ENCODE measurements around the gene NQO2.
"Not testable (repeated sequence)": the region's sequence is repeated elsewhere in the genome, so short reads cannot be mapped to it uniquely, and the experiment has no call there.

Gene NQO2

DNA sequence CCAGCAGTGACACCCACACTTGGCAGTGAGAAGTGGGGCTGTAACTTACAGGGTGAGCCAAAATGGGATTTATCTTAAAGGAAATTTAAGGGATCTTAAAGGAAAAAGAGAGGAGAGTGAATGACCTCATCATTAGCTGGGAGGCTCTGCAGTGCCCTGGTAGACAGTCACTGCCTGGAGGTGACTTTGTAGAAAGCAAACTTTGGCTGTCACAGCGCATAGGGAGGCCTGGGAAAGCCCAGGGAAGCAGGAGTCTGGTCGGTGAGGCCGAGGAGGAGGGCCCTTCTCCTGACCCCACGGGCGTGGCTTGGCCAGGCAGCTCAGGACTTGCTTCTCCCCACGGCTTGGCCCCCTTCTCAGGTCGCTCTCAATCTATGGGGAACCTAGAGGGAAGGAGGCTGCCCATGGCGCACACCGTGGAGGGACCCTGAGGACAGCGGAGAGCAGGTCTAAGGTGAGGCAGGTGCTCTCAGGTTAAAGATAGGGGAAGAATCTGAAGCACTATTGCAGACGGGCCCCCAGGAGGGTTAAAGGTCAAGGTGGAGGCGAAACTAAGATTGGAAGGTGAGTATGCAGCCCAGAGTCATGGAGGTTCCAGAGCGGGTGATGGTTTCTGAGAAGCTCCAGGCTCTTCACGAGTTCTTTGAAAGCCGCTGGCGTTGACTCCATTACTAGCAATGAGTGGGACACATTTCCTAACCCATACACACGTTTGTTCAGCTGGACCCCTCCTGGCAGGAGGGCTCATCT lies 53.0 kb downstream of the NQO2 start:
- Histone ChIP-seq H3K4me1 (ENCODE audit: control insufficient read depth, insufficient read depth, low read length) (peaks cover 26% of the 10 kb centered on the region), H3K27me3 (replicated peaks; ENCODE audit: control insufficient read depth, insufficient read depth, low read length) (no peaks in the 10 kb centered on the region), H3K4me3 (ENCODE audit: low read length) (peak overlapping the region; percentile 80), H3K9me3 (ENCODE audit: control insufficient read depth, low read length) (no peaks in the 10 kb centered on the region), H3K36me3 (ENCODE audit: control insufficient read depth, insufficient read depth, low read length, severe bottlenecking) (no peaks in the 10 kb centered on the region), H3K9ac (ENCODE audit: low read length) (peak overlapping the region; percentile 81)
- no peak for DNase-seq (ENCODE audit: low read depth)

DNA sequence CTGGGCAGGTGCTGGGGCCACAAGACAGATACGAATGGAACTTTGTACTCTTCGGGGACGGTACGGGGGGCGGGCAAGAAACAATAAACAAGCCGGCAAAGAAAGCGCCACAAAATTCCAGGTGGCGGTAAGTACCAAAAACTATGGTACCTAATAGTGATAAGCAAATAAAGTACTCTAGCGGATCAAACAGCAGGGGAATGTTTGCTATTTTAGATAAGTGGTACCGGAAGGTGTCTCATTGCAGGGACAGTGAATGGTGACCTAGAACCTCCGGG lies 53.5 kb downstream of the NQO2 start:
- Histone ChIP-seq H3K9ac (ENCODE audit: low read length) (peak overlapping the region; percentile 81), H3K9me3 (ENCODE audit: control insufficient read depth, low read length) (no peaks in the 10 kb centered on the region), H3K4me1 (ENCODE audit: control insufficient read depth, insufficient read depth, low read length) (peaks cover 27% of the 10 kb centered on the region), H3K4me3 (ENCODE audit: low read length) (peak overlapping the region; percentile 80), H3K27me3 (replicated peaks; ENCODE audit: control insufficient read depth, insufficient read depth, low read length) (no peaks in the 10 kb centered on the region), H3K36me3 (ENCODE audit: control insufficient read depth, insufficient read depth, low read length, severe bottlenecking) (no peaks in the 10 kb centered on the region)
- DNase-seq (ENCODE audit: low read depth) = no peak

DNA sequence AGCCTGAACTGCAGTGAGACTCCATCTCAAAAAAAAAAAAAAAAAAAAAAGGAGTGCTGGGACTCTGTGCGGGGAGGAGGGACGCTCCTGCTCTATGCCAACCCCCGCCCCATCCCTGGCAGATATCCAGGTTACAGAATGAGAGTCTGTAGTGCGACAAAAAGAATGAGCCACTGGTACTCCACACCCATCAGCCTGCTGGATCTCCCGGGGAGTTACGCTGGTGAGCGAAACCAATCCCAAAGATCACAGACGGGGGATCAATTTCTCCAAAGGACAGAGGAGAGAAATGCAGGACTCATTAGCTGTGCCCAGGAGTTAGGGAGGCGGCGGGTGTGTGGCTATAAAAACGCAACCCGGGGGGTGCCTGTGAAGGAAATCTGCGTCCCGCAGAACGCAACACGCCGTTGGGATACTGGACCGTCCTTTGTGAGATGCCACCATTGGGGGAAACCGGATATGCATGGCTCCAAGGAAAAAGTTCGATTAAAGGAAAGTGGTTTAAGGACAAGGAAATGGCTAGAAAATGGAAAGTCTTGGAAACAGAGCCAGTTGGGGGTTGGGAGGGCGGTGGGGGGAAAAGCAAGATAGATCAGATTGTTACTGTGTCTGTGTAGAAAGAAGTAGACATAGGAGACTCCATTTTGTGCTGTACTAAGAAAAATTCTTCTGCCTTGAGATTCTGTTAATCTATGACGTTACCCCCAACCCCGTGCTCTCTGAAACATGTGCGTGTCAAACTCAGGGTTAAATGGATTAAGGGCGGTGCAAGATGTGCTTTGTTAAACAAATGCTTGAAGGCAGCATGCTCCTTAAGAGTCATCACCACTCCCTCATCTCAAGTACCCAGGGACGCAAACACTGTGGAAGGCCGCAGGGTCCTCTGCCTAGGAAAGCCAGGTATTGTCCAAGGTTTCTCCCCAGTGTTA lies 54.8 kb downstream of the NQO2 start:
- not testable (repeated sequence) for H3K9me3 ChIP-seq (ENCODE audit: control insufficient read depth, low read length); H3K27me3 ChIP-seq (replicated peaks; ENCODE audit: control insufficient read depth, insufficient read depth, low read length); H3K36me3 ChIP-seq (ENCODE audit: control insufficient read depth, insufficient read depth, low read length, severe bottlenecking)
- peaks cover 27% of the 10 kb centered on the region for H3K4me1 ChIP-seq (ENCODE audit: control insufficient read depth, insufficient read depth, low read length)
- H3K9ac ChIP-seq (ENCODE audit: low read length) = peak overlapping the region; percentile 81
- peak overlapping the region; percentile 80 for H3K4me3 ChIP-seq (ENCODE audit: low read length)
- peak; percentile 49 for DNase-seq (ENCODE audit: low read depth)

DNA sequence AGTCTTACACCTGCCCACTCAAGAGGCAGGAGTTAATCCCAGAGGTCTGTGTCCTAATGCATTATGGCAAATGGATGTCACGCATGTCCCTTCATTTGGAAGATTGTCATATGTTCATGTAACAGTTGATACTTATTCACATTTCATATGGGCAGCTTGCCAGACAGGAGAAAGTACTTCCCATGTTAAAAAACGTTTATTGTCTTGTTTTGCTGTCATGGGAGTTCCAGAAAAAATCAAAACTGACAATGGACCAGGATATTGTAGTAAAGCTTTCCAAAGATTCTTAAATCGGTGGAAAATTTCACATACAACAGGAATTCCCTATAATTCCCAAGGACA lies 55.4 kb downstream of the NQO2 start:
- peaks cover 27% of the 10 kb centered on the region for H3K4me1 ChIP-seq (ENCODE audit: control insufficient read depth, insufficient read depth, low read length)
- not testable (repeated sequence) for H3K9me3 ChIP-seq (ENCODE audit: control insufficient read depth, low read length); H3K9ac ChIP-seq (ENCODE audit: low read length); H3K36me3 ChIP-seq (ENCODE audit: control insufficient read depth, insufficient read depth, low read length, severe bottlenecking); H3K27me3 ChIP-seq (replicated peaks; ENCODE audit: control insufficient read depth, insufficient read depth, low read length); DNase-seq (ENCODE audit: low read depth)
- peak overlapping the region; percentile 80 for H3K4me3 ChIP-seq (ENCODE audit: low read length)

DNA sequence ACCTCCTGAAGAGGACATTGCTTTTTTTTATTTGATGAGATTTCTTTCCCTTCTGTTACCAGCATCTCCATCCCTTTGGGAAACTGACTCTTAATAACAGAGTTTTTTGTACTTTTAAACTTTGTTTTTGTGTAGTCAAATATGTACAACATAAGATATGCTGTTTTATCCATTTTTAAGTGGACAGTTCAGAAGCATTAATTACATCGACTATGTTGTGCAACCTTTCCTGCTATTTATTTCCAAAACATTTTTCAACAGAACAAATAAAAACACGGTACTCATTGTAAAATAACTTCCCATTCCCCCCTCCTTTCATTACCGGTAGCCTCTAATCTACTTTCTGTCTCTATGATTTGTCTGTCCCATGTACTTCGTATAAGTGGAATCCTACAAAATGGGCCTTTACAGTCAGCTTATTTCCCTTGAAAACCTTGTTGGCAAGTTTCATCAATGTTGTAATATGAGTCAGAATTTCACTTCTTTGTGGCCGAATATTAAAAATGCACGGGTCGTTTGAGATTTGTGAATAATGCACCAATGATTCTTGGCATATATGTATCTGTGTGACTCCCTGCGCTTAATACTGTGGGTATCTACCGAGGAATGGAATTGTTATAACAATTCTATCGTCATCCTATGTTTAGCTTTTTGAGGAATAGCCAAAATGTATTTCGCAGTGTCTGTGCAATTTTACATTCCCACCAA lies 57.5 kb downstream of the NQO2 start:
- Histone ChIP-seq H3K27me3 (replicated peaks; ENCODE audit: control insufficient read depth, insufficient read depth, low read length) (no peaks in the 10 kb centered on the region), H3K36me3 (ENCODE audit: control insufficient read depth, insufficient read depth, low read length, severe bottlenecking) (no peaks in the 10 kb centered on the region)
- DNase-seq (ENCODE audit: low read depth) = no peak

DNA sequence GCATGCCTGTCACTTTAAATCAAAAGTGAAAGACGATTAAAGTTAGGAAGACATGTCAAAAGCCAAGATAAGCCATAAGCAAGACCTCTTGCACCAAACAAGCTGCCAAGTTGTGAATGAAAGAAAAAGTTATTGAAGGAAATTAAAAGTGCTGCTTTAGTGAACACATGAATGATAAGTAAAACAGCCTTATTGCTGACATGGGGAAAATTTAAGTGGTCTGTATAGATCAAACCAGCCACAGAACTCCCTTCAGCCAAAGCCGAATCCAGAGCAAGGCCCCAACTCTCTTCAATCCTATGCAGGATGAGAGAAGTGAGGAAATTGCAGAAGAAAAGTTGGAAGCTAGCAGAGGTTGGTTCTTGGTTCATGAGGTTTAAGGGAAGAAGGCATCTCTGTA lies 59.3 kb downstream of the NQO2 start:
- no peaks in the 10 kb centered on the region for H3K9me3 ChIP-seq (ENCODE audit: control insufficient read depth, low read length)

More for the DNA sequence above, 57.5 kb downstream of the NQO2 start:
- no peak overlapping the region for H3K4me3 ChIP-seq (ENCODE audit: low read length)
- no peak overlapping the region for H3K9ac ChIP-seq (ENCODE audit: low read length)
- peaks cover 27% of the 10 kb centered on the region for H3K4me1 ChIP-seq (ENCODE audit: control insufficient read depth, insufficient read depth, low read length)
- no peaks in the 10 kb centered on the region for H3K9me3 ChIP-seq (ENCODE audit: control insufficient read depth, low read length)

DNA sequence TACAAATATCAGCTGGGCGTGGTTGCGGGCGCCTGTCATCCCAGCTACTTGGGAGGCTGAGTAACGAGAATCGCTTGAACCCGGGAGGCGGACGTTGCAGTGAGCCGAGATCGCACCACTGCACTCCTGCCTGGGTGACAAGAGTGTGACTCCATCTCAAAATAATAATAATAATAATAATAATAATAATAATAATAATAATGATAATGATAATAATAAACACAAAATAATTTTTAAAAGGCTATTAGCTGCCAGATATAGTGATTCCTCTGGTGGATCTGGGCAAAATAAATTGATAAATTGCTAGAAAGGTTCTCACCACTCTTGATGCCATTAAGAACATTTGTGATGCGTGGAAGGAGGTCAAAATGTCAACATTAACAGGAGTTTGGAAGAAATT lies 60.4 kb downstream of the NQO2 start:
- H3K9me3 ChIP-seq (ENCODE audit: control insufficient read depth, low read length); DNase-seq (ENCODE audit: low read depth); H3K27me3 ChIP-seq (replicated peaks; ENCODE audit: control insufficient read depth, insufficient read depth, low read length); H3K9ac ChIP-seq (ENCODE audit: low read length); H3K36me3 ChIP-seq (ENCODE audit: control insufficient read depth, insufficient read depth, low read length, severe bottlenecking); H3K4me3 ChIP-seq (ENCODE audit: low read length): not testable (repeated sequence)
- H3K4me1 ChIP-seq (ENCODE audit: control insufficient read depth, insufficient read depth, low read length) = peaks cover 18% of the 10 kb centered on the region

More for the DNA sequence above, 59.3 kb downstream of the NQO2 start:
- H3K27me3 ChIP-seq (replicated peaks; ENCODE audit: control insufficient read depth, insufficient read depth, low read length) = no peaks in the 10 kb centered on the region
- DNase-seq (ENCODE audit: low read depth) = no peak
- no peak overlapping the region for H3K4me3 ChIP-seq (ENCODE audit: low read length)
- H3K9ac ChIP-seq (ENCODE audit: low read length) = no peak overlapping the region
- H3K4me1 ChIP-seq (ENCODE audit: control insufficient read depth, insufficient read depth, low read length) = peaks cover 18% of the 10 kb centered on the region
- H3K36me3 ChIP-seq (ENCODE audit: control insufficient read depth, insufficient read depth, low read length, severe bottlenecking) = no peaks in the 10 kb centered on the region

DNA sequence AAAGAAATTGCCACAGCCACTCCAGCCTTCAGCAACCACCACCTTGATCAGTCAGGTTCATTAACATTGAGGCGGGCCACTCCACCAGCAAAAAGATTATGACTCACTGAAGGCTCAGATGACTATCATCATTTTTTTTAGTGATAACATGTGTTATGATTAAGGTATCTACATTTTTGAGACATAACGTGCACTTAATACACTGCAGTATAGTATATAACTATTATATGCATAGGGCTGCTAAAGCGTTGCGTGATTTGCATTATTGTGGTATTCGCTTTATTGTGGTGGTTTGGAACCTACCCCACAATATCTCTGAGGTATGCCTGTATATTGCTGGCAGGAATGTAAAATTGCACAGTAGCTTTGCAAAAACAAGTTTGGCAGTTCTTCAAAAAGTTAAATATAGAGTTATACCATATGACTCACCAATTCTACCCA lies 61.8 kb downstream of the NQO2 start:
- H3K4me1 ChIP-seq (ENCODE audit: control insufficient read depth, insufficient read depth, low read length) = peaks cover 13% of the 10 kb centered on the region
- no peaks in the 10 kb centered on the region for H3K27me3 ChIP-seq (replicated peaks; ENCODE audit: control insufficient read depth, insufficient read depth, low read length)
- no peaks in the 10 kb centered on the region for H3K36me3 ChIP-seq (ENCODE audit: control insufficient read depth, insufficient read depth, low read length, severe bottlenecking)
- H3K9ac ChIP-seq (ENCODE audit: low read length) = no peak overlapping the region
- peak; percentile 78 for DNase-seq (ENCODE audit: low read depth)
- H3K4me3 ChIP-seq (ENCODE audit: low read length) = no peak overlapping the region
- H3K9me3 ChIP-seq (ENCODE audit: control insufficient read depth, low read length) = no peaks in the 10 kb centered on the region

DNA sequence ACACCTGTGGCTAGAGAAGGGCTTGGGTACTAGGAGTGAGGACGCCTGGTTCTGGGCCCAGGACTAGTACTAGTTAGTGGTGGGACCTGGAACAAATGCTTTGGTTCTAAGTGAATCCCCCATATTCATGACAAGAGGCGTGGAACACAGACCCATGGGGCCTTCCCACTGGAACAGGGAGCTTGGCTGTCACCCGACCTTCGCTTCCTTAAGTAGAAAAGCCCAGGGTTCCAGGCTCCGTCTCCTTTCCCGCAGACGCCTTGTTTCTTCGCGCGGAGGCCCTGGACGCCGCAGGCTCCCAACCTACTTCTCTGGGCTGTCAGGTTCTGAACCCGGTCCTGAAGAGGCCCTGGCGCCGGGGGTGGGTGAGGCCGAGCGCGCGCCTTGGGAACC lies 63.6 kb downstream of the NQO2 start:
- peak overlapping the region; percentile 90 for H3K9ac ChIP-seq (ENCODE audit: low read length)
- not testable (repeated sequence) for H3K27me3 ChIP-seq (replicated peaks; ENCODE audit: control insufficient read depth, insufficient read depth, low read length); H3K9me3 ChIP-seq (ENCODE audit: control insufficient read depth, low read length); H3K36me3 ChIP-seq (ENCODE audit: control insufficient read depth, insufficient read depth, low read length, severe bottlenecking); DNase-seq (ENCODE audit: low read depth); H3K4me1 ChIP-seq (ENCODE audit: control insufficient read depth, insufficient read depth, low read length)
- peak overlapping the region; percentile 93 for H3K4me3 ChIP-seq (ENCODE audit: low read length)

DNA sequence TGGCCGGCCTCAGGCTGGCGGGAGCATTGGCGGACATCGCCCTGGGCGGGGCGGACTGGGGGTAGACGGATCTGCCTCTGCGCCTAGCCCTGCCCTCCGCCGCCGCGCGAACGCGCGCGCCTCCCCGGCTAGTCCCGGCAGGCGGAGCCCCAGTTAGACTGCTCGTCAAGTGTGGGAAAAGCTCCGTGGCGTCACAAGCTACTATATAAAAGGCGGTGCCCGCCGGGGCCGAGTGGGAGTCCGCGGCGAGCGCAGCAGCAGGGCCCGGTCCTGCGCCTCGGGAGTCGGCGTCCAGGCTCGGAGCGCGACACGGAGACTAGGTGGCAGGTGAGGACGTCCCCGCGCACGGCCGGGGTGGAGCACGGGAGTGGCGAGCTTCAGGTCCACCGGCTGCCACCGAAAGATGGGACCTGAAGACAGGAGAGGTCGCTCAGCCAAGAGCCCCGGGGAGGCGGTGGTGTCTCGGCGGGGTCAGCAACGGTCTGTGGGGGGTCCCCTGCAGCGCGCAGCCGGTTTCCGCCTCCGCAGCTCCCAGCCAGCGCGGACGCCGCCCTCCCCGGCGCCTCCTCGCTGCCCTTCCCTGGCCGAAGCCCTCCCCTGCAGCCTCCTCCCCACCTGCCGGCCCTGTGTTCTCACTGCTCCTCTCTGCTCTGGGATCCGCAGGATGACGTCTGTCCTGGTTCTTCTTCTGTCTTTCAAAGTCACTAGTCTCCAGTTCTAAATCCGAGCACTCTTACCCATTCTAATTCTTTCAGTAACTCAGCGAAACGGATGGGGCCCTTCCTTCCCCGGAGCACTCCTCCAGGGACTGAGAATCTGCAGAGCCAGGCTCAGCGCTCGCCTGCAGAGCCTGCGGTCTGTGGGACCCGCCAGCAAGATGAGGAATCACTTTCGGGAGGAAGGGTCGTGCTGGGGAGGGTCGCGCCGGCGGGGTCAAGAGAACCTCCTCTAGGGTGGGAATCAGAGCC lies 64.3 kb downstream of the NQO2 start:
- H3K9ac ChIP-seq (ENCODE audit: low read length) = peak overlapping the region; percentile 90

More for the DNA sequence above, 64.3 kb downstream of the NQO2 start:
- Histone ChIP-seq H3K36me3 (ENCODE audit: control insufficient read depth, insufficient read depth, low read length, severe bottlenecking) (no peaks in the 10 kb centered on the region), H3K4me3 (ENCODE audit: low read length) (peak overlapping the region; percentile 93), H3K4me1 (ENCODE audit: control insufficient read depth, insufficient read depth, low read length) (peaks cover 7% of the 10 kb centered on the region), H3K27me3 (replicated peaks; ENCODE audit: control insufficient read depth, insufficient read depth, low read length) (no peaks in the 10 kb centered on the region), H3K9me3 (ENCODE audit: control insufficient read depth, low read length) (no peaks in the 10 kb centered on the region)
- peak; percentile 96 for DNase-seq (ENCODE audit: low read depth)
